Measurements from ENCODE around the gene MYL9.

GRCh38 chr20:36550790-36551299 lies 9.5 kb downstream of the MYL9 start:
- TF ChIP-seq POLR2A (IDR thresholded peaks at IDR 0.05), result no peak
- TF ChIP-seq CTCF (IDR thresholded peaks at IDR 0.05), result no peak

Data from uterus (tissue), 2 donors.